ENCODE data around the gene COL4A6.

- TF ChIP-seq, protein P1, sequence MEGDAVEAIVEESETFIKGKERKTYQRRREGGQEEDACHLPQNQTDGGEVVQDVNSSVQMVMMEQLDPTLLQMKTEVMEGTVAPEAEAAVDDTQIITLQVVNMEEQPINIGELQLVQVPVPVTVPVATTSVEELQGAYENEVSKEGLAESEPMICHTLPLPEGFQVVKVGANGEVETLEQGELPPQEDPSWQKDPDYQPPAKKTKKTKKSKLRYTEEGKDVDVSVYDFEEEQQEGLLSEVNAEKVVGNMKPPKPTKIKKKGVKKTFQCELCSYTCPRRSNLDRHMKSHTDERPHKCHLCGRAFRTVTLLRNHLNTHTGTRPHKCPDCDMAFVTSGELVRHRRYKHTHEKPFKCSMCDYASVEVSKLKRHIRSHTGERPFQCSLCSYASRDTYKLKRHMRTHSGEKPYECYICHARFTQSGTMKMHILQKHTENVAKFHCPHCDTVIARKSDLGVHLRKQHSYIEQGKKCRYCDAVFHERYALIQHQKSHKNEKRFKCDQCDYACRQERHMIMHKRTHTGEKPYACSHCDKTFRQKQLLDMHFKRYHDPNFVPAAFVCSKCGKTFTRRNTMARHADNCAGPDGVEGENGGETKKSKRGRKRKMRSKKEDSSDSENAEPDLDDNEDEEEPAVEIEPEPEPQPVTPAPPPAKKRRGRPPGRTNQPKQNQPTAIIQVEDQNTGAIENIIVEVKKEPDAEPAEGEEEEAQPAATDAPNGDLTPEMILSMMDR (conservative IDR thresholded peaks at IDR 0.05; ENCODE audit: low read depth, low read length) = peak; percentile 48
- TF ChIP-seq POLR2A (IDR thresholded peaks at IDR 0.05; ENCODE audit: low read depth, low read length) (no peak), RFX5 (IDR thresholded peaks at IDR 0.05; ENCODE audit: low read depth, low read length) (no peak), MXI1 (IDR thresholded peaks at IDR 0.05; ENCODE audit: borderline replicate concordance, low read depth, low read length) (no peak), USF2 (IDR thresholded peaks at IDR 0.05; ENCODE audit: low read depth, low read length) (no peak), BHLHE40 (IDR thresholded peaks at IDR 0.05; ENCODE audit: low read depth, low read length) (no peak)
Observed at GRCh38 chrX:108138814-108139702, 299.2 kb downstream of the COL4A6 start.
